GM12891 (cell line): ENCODE results near the gene CCR5AS.
"Not testable (repeated sequence)": the region's sequence is repeated elsewhere in the genome, so short reads cannot be mapped to it uniquely, and the experiment has no call there.

Source experiments
- DNase-seq: peaks from one replicate; pipeline ENCODE4 v3.0.0; 2011; ENCODE audit warnings: low spot score; ENCODE audit not compliant: insufficient read length
- FAIRE-seq: peaks from 2 replicates; lab custom pipeline; 2011; peaks lifted over from hg19 to GRCh38; lab: Jason Lieb, UNC
- PAX5 ChIP-seq: IDR thresholded peaks from 2 replicates; pipeline ENCODE4 v1.6.1; 2011; ENCODE audit warnings: low read length, moderate library complexity, mild to moderate bottlenecking; ENCODE audit not compliant: insufficient read depth, severe bottlenecking
- POLR2A ChIP-seq: IDR thresholded peaks from 2 replicates; pipeline ENCODE4 v1.6.1; 2011; ENCODE audit warnings: low read depth, low read length, control low read depth
- POLR2AphosphoS5 ChIP-seq: IDR thresholded peaks from 2 replicates; pipeline ENCODE4 v1.6.1; 2011; ENCODE audit warnings: low read depth, low read length, control low read depth
- POU2F2 ChIP-seq: IDR thresholded peaks from 2 replicates; pipeline ENCODE4 v1.6.1; 2011; ENCODE audit warnings: low read depth, mild to moderate bottlenecking, control low read depth, low read length, moderate library complexity
- SPI1 ChIP-seq: IDR thresholded peaks from 2 replicates; pipeline ENCODE4 v1.6.1; 2011; ENCODE audit warnings: low read depth, low read length, control low read depth
- TAF1 ChIP-seq: IDR thresholded peaks from 2 replicates; pipeline ENCODE4 v1.6.1; 2011; ENCODE audit warnings: low read depth, low read length, control low read depth

CCR5AS gene

GRCh38 chr3:46335541-46335940 is 71.3 kb downstream of the CCR5AS start:
- FAIRE-seq (no peak), DNase-seq (no peak)
- TF ChIP-seq POU2F2 (no peak), POLR2AphosphoS5 (no peak), SPI1 (no peak), POLR2A (no peak), PAX5 (no peak)

GRCh38 chr3:46334741-46335478 is 72.0 kb downstream of the CCR5AS start:
- no peak for TF ChIP-seq POLR2A
- FAIRE-seq = no peak

GRCh38 chr3:46330676-46331075 is 76.2 kb downstream of the CCR5AS start:
- FAIRE-seq, DNase-seq: not testable (repeated sequence)

More at GRCh38 chr3:46334741-46335478, 72.0 kb downstream of the CCR5AS start:
- no peak for DNase-seq

GRCh38 chr3:46325645-46326300 is 81.1 kb downstream of the CCR5AS start:
- FAIRE-seq (no peak), DNase-seq (no peak)
- TF ChIP-seq POLR2AphosphoS5 (no peak), POLR2A (no peak), SPI1 (no peak), TAF1 (no peak), PAX5 (no peak)

GRCh38 chr3:46324036-46324435 is 82.8 kb downstream of the CCR5AS start:
- TF ChIP-seq POLR2A (no peak), TAF1 (no peak), SPI1 (no peak), POLR2AphosphoS5 (no peak), POU2F2 (no peak), PAX5 (no peak)
- no peak for DNase-seq
- FAIRE-seq = no peak

GRCh38 chr3:46321461-46322104 is 85.3 kb downstream of the CCR5AS start:
- DNase-seq = no peak
- FAIRE-seq = peak; percentile 88
- TF ChIP-seq POLR2A (no peak), SPI1 (peak; percentile 93)

- FAIRE-seq (no peak), DNase-seq (no peak)
- no peak for TF ChIP-seq SPI1
Observed at GRCh38 chr3:46318207-46318927, 88.5 kb downstream of the CCR5AS start.

GRCh38 chr3:46316206-46316605 is 90.7 kb downstream of the CCR5AS start:
- TF ChIP-seq POU2F2 = no peak
- no peak for TF ChIP-seq POLR2AphosphoS5
- no peak for TF ChIP-seq TAF1
- TF ChIP-seq PAX5 = no peak
- no peak for TF ChIP-seq SPI1
- no peak for TF ChIP-seq POLR2A
- DNase-seq (no peak), FAIRE-seq (no peak)

GRCh38 chr3:46314517-46314916 is 92.3 kb downstream of the CCR5AS start:
- TF ChIP-seq POLR2A = no peak
- TF ChIP-seq POLR2AphosphoS5 = no peak
- no peak for TF ChIP-seq PAX5
- TF ChIP-seq SPI1 = no peak
- no peak for TF ChIP-seq POU2F2
- no peak for TF ChIP-seq TAF1
- FAIRE-seq (peak; percentile 66), DNase-seq (no peak)
